Pons (tissue), 1 donor: Measurements from ENCODE around the gene IGSF23.
"Not testable (repeated sequence)": the region's sequence is repeated elsewhere in the genome, so short reads cannot be mapped to it uniquely, and the experiment has no call there.

Source experiments
- DNase-seq: peaks from one replicate; pipeline ENCODE4 v3.0.0-alpha.2; 2016; ENCODE audit warnings: low spot score

IGSF23 gene

GRCh38 chr19:44614313-44614712 is 950 bp downstream of the IGSF23 start:
- no peak for DNase-seq

GRCh38 chr19:44615863-44616247 is 2.5 kb downstream of the IGSF23 start:
- DNase-seq, result no peak

GRCh38 chr19:44617110-44617880 is 3.9 kb downstream of the IGSF23 start:
- DNase-seq, result no peak

GRCh38 chr19:44618640-44619357 is 5.4 kb downstream of the IGSF23 start:
- no peak for DNase-seq

GRCh38 chr19:44620667-44621066 is 7.3 kb downstream of the IGSF23 start:
- no peak for DNase-seq

- DNase-seq, result no peak
These were observed 8.0 kb downstream of the IGSF23 start for GRCh38 chr19:44621367-44621766.

- DNase-seq, result no peak
These were observed 9.7 kb downstream of the IGSF23 start for GRCh38 chr19:44623080-44623479.

- no peak for DNase-seq
These were observed 10.3 kb downstream of the IGSF23 start for GRCh38 chr19:44623626-44624025.

GRCh38 chr19:44624840-44625354 is 11.5 kb downstream of the IGSF23 start:
- no peak for DNase-seq

GRCh38 chr19:44625637-44626036 is 12.3 kb downstream of the IGSF23 start:
- not testable (repeated sequence) for DNase-seq

GRCh38 chr19:44626048-44626624 is 12.8 kb downstream of the IGSF23 start:
- DNase-seq, result no peak

GRCh38 chr19:44627631-44628030 is 14.3 kb downstream of the IGSF23 start:
- no peak for DNase-seq

- no peak for DNase-seq
These were observed 15.4 kb downstream of the IGSF23 start for GRCh38 chr19:44628793-44629192.

GRCh38 chr19:44631611-44632010 is 18.2 kb downstream of the IGSF23 start:
- not testable (repeated sequence) for DNase-seq

GRCh38 chr19:44634058-44634457 is 20.7 kb downstream of the IGSF23 start:
- not testable (repeated sequence) for DNase-seq

GRCh38 chr19:44634785-44635184 is 21.4 kb downstream of the IGSF23 start:
- no peak for DNase-seq

GRCh38 chr19:44635581-44636438 is 22.4 kb downstream of the IGSF23 start:
- peak; percentile 21 for DNase-seq

GRCh38 chr19:44636439-44637389 is 23.4 kb downstream of the IGSF23 start:
- DNase-seq, result no peak

GRCh38 chr19:44637390-44637764 is 24.0 kb downstream of the IGSF23 start:
- DNase-seq, result no peak

- no peak for DNase-seq
These were observed 27.2 kb downstream of the IGSF23 start for GRCh38 chr19:44640518-44640917.
